ENCODE data around the gene AMPD2. TPM values are rescaled to one million over a fixed set of nuclear protein-coding genes. Genes with fewer than 3 reads are reported as not detected.

AMPD2 gene
- total RNA-seq, 1 experiment from 2014 or later, result 85.8 TPM

DNA sequence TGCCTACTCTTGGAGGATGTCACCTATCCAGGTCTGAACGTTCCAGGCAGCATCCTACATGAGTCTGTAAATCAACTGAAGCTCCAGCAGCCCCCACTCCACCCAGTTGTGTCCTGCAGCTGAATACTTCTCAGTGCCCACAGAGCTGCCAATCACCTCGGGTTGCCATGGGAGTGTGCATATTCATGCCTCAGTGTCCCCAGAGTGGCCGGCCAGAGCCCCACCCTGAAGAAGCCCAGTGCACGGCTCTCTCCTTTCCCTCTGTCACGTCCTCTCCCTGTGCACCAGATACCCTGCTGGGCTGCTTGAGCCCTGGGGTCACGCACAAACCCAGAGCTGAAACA, 20.2 kb downstream of the AMPD2 start (continued):
- no peak for TF ChIP-seq POLR2AphosphoS5 (IDR thresholded peaks at IDR 0.05; ENCODE audit: low read depth, low read length)

DNA sequence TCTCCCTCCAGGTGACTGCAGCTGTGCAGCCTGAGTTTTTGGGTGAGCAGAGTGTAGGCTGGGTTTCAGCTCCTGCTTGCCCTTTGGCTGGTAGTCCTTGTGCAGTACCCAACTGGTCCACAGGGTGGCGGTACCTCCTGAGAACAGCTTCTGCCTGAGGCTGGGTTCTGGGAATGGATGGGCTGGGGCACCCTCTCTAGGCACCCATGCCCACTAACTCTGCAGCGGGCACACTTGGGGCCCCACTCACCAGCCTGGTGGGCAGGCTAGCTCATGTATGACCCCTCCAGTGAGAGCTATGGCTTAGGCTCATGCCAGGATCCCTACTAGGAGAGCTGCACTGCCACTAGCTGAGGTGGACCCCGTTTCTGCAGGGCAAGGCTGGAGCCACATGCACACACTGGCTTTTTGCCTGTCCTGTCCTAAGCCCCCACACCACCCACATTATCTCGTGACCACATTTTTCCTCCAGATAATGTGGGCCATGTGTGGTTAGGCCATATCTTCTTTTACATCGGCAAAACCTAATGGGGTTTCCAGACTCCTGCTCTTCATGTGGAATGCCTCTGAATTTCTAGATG, 20.7 kb downstream of the AMPD2 start:
- ATAC-seq (peak; percentile 64), DNase-seq (ENCODE audit: low read depth, low spot score) (peak; percentile 64)
- in situ Hi-C loops (cut with HindIII; ENCODE audit: low pct_unique_long_range_greater_than_20kb, low sequenced_read_pairs) (no loop called here), intact Hi-C loops (cut with micrococcal nuclease; ENCODE audit: unreplicated experiment) (loop anchor here (5.0 kb wide), 1 partner anchor 342 kb away; the partner anchor contains the start of gene AHCYL1)
- Histone ChIP-seq H3K4me1 (ENCODE audit: control insufficient read depth, insufficient read depth, low read length) (peaks cover 8% of the 10 kb centered on the region), H3K4me3 (ENCODE audit: low read depth in 2 of 2, low read length in 2 of 2) (no peak overlapping the region), H3K9me3 (ENCODE audit: control insufficient read depth, insufficient read depth, low read depth, low read length) (no peaks in the 10 kb centered on the region), H3K36me3 (ENCODE audit: control insufficient read depth, insufficient read depth, low read length) (no peaks in the 10 kb centered on the region), H3K27ac (ENCODE audit: low read length) (no peak overlapping the region), H3K27me3 (ENCODE audit: control insufficient read depth, insufficient read depth, low read length) (no peaks in the 10 kb centered on the region)
- TF ChIP-seq, protein P1, sequence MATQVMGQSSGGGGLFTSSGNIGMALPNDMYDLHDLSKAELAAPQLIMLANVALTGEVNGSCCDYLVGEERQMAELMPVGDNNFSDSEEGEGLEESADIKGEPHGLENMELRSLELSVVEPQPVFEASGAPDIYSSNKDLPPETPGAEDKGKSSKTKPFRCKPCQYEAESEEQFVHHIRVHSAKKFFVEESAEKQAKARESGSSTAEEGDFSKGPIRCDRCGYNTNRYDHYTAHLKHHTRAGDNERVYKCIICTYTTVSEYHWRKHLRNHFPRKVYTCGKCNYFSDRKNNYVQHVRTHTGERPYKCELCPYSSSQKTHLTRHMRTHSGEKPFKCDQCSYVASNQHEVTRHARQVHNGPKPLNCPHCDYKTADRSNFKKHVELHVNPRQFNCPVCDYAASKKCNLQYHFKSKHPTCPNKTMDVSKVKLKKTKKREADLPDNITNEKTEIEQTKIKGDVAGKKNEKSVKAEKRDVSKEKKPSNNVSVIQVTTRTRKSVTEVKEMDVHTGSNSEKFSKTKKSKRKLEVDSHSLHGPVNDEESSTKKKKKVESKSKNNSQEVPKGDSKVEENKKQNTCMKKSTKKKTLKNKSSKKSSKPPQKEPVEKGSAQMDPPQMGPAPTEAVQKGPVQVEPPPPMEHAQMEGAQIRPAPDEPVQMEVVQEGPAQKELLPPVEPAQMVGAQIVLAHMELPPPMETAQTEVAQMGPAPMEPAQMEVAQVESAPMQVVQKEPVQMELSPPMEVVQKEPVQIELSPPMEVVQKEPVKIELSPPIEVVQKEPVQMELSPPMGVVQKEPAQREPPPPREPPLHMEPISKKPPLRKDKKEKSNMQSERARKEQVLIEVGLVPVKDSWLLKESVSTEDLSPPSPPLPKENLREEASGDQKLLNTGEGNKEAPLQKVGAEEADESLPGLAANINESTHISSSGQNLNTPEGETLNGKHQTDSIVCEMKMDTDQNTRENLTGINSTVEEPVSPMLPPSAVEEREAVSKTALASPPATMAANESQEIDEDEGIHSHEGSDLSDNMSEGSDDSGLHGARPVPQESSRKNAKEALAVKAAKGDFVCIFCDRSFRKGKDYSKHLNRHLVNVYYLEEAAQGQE (IDR thresholded peaks at IDR 0.05; ENCODE audit: insufficient read depth in 1 of 2, low read depth in 2 of 2, low read length in 1 of 2), result no peak
- TF ChIP-seq, protein P2, sequence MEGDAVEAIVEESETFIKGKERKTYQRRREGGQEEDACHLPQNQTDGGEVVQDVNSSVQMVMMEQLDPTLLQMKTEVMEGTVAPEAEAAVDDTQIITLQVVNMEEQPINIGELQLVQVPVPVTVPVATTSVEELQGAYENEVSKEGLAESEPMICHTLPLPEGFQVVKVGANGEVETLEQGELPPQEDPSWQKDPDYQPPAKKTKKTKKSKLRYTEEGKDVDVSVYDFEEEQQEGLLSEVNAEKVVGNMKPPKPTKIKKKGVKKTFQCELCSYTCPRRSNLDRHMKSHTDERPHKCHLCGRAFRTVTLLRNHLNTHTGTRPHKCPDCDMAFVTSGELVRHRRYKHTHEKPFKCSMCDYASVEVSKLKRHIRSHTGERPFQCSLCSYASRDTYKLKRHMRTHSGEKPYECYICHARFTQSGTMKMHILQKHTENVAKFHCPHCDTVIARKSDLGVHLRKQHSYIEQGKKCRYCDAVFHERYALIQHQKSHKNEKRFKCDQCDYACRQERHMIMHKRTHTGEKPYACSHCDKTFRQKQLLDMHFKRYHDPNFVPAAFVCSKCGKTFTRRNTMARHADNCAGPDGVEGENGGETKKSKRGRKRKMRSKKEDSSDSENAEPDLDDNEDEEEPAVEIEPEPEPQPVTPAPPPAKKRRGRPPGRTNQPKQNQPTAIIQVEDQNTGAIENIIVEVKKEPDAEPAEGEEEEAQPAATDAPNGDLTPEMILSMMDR (IDR thresholded peaks at IDR 0.05), result peak; percentile 91
- ChIA-PET POLR2A (interaction anchor here (0.9 kb wide), 1 partner anchor 27 kb away, joined by 3 read pairs; the partner anchor contains the start of gene GSTM2), CTCF (interaction anchor here (0.6 to 2.6 kb wide), 10 partner anchors 10 to 361 kb away, joined by 3 to 18 read pairs (median 4); partner anchors contain the start of genes AHCYL1 and GNAI3)
- no TSS peak for BruUV-seq (replicated peaks)

DNA sequence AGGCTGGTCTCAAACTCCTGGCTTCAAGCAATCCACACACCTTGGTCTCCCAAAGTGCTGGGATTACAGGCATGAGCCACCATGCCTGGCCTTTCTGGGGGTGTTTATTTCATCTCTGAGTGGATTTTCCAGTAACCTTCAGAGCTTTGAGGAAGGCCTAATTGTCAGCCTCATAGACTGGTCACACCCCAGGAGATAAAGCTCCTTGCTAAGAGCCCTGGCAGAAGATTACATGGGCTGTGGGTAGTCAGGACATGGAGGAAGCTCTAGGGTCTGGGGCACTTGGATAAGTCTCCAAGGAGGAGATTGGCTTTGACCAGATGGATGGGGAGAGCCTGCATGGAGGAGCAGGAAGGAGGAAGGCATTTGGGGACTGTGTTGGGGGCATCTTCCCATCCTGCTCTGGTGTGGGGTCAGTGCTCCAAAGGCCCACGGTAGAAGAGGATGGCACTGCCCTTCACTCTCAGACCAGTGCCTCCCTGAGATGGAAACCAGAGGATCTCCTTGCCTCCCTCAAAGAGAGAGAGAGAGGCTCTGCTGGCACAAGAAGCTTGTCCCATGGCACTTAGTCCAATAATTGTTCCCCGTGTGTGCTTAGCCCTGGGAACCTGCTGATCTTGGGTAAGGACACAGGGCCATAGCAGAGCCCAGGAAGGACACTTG, 21.6 kb downstream of the AMPD2 start:
- Histone ChIP-seq H3K4me3 (ENCODE audit: low read depth in 2 of 2, low read length in 2 of 2) (no peak overlapping the region), H3K27me3 (ENCODE audit: control insufficient read depth, insufficient read depth, low read length) (no peaks in the 10 kb centered on the region), H3K4me1 (ENCODE audit: control insufficient read depth, insufficient read depth, low read length) (peaks cover 8% of the 10 kb centered on the region), H3K9me3 (ENCODE audit: control insufficient read depth, insufficient read depth, low read depth, low read length) (no peaks in the 10 kb centered on the region), H3K36me3 (ENCODE audit: control insufficient read depth, insufficient read depth, low read length) (no peaks in the 10 kb centered on the region), H3K27ac (ENCODE audit: low read length) (no peak overlapping the region)
- intact Hi-C loops (cut with micrococcal nuclease; ENCODE audit: unreplicated experiment), result loop anchor here (5.0 kb wide), 1 partner anchor 341 kb away; the partner anchor contains the start of gene AHCYL1
- ATAC-seq (no peak), DNase-seq (ENCODE audit: low read depth, low spot score) (no peak)
- ChIA-PET POLR2A (no interaction called here), CTCF (interaction anchor here (0.5 to 2.6 kb wide), 5 partner anchors 11 to 361 kb away, joined by 4 to 18 read pairs (median 4); partner anchors contain the start of gene AHCYL1)
- BruUV-seq (replicated peaks), result no TSS peak
- TF ChIP-seq TCF7L2 (IDR thresholded peaks at IDR 0.05; ENCODE audit: low read depth, low read length) (no peak), SIN3A (IDR thresholded peaks at IDR 0.05; ENCODE audit: borderline replicate concordance, insufficient read depth, low read depth, low read length) (no peak), POLR2AphosphoS5 (IDR thresholded peaks at IDR 0.05; ENCODE audit: low read depth, low read length) (no peak)
- TF ChIP-seq, protein P2 (IDR thresholded peaks at IDR 0.05), result no peak
- TF ChIP-seq, protein P1 (IDR thresholded peaks at IDR 0.05; ENCODE audit: insufficient read depth in 1 of 2, low read depth in 2 of 2, low read length in 1 of 2), result no peak
- in situ Hi-C loops (cut with HindIII; ENCODE audit: low pct_unique_long_range_greater_than_20kb, low sequenced_read_pairs), result no loop called here
